NCI-H2227 (cell line): Measurements from ENCODE around the gene CFAP299.

Experiments
- DNase-seq: peaks from one replicate; lab custom pipeline; 2025; ENCODE audit not compliant: unreplicated experiment; lab: John Stamatoyannopoulos, UW

CFAP299 gene

DNA sequence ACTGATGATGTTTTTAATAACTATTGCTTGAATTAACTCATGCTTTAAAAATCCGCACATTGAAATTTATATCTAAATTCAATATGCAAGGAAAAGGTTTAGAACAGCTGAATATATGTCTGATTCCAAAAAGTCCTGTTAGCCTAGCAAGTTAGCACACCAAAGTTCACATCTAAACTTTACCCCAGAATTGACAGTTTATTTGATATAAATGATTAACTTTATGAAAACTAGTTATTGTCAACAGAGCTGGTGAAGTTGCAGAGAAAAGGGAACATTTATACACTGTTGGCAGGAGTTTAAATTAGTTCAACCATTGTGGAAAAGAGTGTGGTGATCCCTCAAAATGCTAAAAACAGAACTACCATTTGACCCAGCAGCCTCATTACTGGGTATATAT lies 574.4 kb downstream of the CFAP299 start:
- DNase-seq: no peak

DNA sequence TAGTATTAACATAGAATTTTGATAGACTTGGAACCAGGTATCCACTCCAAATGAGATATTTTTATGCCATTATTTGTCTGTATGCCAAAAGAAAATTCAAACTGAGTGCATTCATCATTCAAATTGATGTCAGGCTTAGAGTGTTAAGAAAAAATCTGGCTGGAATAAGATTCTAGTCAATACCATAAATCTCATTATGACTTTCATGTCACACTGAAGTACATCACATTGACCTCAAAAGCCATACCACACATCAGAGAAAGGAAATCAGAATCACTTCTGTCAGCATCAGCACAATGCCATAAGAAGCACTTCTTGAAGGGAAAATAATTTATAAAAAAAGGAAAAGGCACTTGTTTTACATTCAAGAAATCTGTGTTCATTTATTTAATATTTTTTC lies 575.9 kb downstream of the CFAP299 start:
- DNase-seq: peak; percentile 4

- no peak for DNase-seq
Observed at GRCh38 chr4:80912350-80912749, 576.8 kb downstream of the CFAP299 start.

- DNase-seq: no peak
Observed at GRCh38 chr4:80913381-80913780, 577.9 kb downstream of the CFAP299 start.

GRCh38 chr4:80916770-80917169 lies 581.2 kb downstream of the CFAP299 start:
- no peak for DNase-seq

DNA sequence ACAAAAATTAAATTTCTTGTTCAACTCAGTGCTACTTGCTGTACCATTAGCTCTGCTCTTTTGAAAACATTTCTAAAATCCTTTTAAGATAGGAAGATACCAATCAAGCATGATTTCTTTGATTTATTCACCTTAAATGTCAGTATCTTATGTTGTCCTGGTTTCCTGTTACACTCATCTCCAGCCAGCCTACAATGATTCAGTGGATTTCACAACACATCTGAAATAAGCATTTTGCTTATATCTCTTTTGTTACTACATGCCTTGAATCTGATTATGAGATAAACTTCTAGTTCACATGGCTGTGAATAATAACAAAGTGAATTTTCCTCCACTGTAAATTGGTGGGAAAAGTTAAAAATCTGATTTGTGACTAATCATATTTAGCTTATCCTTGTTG lies 582.5 kb downstream of the CFAP299 start:
- no peak for DNase-seq

- DNase-seq: no peak
Observed at GRCh38 chr4:80921441-80921840, 585.9 kb downstream of the CFAP299 start.

GRCh38 chr4:80922941-80923340 lies 587.4 kb downstream of the CFAP299 start:
- no peak for DNase-seq

- no peak for DNase-seq
Observed at GRCh38 chr4:80925293-80925692, 589.8 kb downstream of the CFAP299 start.

- no peak for DNase-seq
Observed at GRCh38 chr4:80926446-80926845, 590.9 kb downstream of the CFAP299 start.

DNA sequence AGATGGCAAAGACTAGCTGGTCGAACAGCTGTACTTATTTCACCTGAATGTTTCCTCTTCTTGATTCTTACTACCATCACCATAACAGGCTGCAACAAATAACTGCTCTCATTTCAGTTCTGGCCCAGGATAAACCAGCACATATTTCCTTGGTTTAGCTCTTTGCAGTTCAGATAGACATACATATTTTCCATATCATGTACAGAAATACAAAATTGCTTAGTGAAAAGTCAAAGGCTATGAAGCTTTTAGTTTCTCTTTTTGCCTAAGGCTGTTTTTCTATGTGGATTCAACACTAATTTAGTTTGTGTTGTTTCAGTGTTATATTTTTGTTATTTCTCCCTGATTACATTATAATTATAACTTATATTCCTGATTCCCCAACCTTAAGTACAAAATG lies 591.4 kb downstream of the CFAP299 start:
- no peak for DNase-seq

DNA sequence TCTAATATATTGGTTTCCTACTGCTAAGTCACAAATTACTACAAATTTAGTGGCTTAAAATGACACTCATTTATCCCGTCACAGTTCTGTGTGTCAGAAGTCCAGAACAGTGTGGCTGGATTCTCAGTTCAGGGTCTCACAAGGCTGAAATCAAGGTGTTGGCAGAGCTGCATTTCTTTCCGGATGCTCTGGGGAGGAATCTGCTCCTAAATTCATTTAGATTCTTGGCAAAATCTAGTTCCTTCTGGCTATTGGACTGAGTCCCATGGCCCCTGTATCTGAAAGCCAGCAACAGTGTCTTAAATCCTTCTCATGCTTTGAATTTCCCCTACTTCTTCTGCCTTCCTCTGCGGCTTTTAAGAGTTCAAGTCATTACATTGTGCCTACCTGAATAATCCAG lies 591.9 kb downstream of the CFAP299 start:
- DNase-seq: no peak

GRCh38 chr4:80931631-80932081 lies 596.1 kb downstream of the CFAP299 start:
- no peak for DNase-seq

DNA sequence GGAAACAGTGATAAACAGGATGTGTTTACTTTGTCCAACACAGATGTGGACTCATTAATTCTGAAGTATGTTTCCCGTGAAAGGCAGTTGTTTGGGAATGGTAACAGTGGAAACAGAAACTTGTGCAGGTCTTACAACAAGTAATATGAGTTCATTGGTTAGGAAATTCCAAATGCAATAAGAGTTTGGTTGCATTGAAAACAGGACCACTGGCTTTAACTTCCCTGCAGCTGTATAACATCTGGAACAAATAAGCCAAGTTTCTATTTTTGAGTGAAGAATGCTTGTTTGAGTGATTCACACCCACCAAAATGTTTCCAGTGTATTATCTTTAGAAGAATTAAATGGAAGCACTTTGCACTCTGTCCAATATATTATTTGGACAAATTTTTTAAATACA lies 612.6 kb downstream of the CFAP299 start:
- DNase-seq: no peak

- DNase-seq: no peak
Observed at GRCh38 chr4:80948995-80949394, 613.5 kb downstream of the CFAP299 start.

DNA sequence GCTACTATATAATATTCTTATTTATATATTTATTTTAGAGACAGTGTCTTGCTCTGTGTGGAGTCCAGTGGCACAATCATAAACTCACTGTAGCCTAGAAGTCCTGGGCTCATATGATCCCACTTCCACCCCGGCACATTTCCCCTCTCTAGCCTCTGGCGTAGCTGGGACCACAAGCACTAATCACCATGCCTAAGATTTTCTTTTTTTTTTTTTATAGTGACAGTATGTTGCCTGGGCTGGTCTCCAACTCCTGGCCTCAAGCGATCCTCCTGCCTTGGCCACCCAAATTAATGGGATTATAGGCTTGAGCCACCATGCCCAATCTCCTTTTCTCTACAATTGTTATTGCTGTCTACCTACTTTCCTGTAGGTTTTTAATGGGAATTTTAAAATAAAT lies 620.9 kb downstream of the CFAP299 start:
- DNase-seq: no peak

GRCh38 chr4:80963051-80963450 lies 627.5 kb downstream of the CFAP299 start:
- DNase-seq: no peak

GRCh38 chr4:80967346-80967745 lies 631.8 kb downstream of the CFAP299 start:
- DNase-seq: no peak

GRCh38 chr4:80980239-80980638 lies 644.7 kb downstream of the CFAP299 start:
- no peak for DNase-seq

- DNase-seq: no peak
Observed at GRCh38 chr4:80986011-80986410, 650.5 kb downstream of the CFAP299 start.

GRCh38 chr4:80989921-80990544 lies 654.5 kb downstream of the CFAP299 start:
- DNase-seq: peak; percentile 60

DNA sequence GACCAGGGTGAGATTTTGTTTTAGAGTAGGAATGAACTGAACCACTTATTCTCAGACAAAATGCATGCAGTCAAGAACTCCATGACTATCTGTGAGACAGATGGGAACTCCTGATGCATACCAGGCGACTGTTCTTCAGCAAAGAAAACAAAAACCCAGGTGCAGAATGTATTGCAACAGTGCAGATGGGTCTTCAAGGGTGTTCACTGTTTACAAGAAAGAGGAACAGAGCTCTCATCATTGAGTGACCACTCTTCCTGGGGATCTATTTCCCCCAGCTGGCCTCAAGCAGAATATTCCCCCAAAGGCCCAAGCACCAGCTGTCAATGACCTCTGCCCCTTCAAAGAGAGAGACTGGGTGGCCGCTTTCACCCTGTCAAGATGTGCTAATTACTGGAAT lies 655.3 kb downstream of the CFAP299 start:
- DNase-seq: no peak

GRCh38 chr4:80999943-81000342 lies 664.4 kb downstream of the CFAP299 start:
- no peak for DNase-seq
